HG03064 (cell line): ENCODE measurements around the gene LIN7A.

Experiments
- ATAC-seq: cut with Tn5 transposase; IDR thresholded peaks from one replicate; pipeline ENCODE4 v1.9.1; 2021; ENCODE audit warnings: low read depth; ENCODE audit not compliant: unreplicated experiment

Gene LIN7A

DNA sequence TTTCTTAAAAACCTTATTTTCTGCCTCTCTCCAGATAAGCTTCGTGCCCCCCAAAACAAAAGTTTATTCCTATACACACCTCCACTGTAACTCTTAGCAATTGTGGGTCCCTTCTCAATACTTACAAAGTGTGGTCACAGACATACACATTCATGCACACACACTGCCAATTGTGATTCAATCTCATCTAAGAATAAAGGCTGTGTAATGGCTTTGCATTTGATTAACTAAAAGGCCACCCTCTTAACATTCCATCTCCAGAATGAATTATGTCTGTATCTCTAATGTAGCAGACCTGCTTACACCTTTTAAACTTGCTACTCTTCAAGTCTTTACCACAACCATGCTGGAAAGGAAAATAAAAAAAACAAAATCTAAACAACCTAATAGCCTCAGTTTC lies 171.5 kb downstream of the LIN7A start:
- ATAC-seq: no peak

DNA sequence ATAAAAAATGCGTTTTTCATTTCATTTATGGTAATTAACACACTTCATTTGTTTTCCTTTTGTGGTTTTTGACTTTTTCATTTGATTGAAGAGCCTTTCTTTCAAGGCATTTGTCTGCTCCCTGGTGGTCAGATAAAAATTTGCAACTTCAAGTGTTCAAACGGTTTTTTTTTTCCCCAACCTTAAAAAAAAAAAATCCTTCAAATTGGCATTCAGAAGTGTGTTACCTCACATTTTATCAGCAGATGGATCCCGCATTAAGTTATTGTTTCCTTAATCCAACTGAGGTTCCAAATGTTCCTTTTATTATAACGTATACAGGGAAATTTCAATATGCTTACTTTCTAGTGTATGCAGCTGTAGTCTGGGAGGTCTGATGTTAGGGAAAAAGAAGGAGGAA lies 173.9 kb downstream of the LIN7A start:
- no peak for ATAC-seq

DNA sequence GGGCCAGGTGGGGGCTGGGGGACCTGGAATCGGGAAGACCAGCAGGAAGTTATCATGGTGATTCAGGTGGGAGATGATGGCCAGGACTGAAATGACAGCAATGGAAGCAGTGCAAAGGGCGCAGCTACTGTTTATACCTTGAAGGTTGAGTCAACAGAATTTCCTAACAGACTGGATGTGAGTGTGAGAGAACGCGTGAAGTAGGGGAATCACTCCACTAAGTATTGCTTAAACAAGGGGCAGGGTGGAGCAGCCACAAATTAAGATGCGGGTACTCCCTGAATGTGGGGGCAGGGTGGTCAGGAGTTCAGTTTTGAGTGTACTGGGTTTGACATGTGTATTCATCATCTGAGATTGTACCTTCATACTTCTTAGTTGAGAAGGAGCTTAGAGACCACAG lies 175.9 kb downstream of the LIN7A start:
- ATAC-seq: no peak

DNA sequence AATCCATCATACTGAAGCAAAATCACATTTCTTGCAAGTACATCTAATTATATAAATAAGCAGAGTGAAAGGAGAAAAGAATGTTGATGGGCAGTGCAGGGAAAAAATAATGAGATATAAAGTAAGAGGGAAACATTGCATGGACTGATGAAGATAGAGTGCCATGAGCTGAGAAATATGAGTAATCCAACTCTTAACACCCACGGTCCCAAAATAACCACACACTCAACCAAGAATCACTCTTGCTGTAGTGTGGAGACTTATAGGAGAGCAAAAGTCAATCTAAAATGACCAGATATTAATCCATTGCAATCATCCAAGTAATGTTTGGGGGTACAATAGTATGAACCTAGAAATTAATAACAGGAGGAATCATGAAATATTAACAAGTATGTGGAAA lies 180.9 kb downstream of the LIN7A start:
- no peak for ATAC-seq

DNA sequence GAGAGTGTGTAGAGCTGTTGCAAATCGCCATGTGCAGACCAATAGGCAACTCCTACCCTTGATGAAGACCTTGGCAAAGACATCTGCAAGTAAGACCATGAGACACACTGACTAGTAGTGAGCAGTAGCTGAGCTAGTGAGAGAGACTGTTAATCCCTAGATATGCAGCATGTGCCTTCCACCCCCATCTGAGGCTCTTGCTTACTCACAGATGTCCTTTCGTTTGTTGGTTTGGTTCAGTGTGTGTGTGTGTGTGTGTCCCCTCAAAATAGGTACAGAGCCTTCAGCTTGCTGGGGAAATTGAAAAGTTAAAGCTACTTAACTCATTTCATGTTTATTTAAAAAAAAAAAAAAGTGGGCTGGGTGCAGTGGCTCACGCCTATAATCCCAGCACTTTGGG lies 183.5 kb downstream of the LIN7A start:
- ATAC-seq: no peak

DNA sequence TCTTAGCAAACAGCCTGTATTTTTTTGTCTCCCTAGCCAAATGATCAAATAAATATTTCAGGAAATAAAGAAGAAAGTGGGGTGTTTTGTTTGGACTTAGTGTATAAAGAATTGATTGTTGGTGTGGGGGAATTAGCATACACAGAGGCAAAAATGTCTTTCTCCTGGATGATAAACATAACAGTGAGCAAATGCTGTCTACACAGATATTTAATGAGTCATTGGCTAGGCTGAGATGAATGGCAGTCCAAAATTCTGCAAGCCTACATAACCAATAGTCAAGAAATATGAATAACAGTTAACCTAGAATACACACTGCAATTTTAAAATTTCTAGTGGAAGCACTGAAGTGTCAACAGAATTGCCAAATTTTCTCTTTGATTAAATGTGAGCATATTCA lies 185.3 kb downstream of the LIN7A start:
- ATAC-seq: no peak

DNA sequence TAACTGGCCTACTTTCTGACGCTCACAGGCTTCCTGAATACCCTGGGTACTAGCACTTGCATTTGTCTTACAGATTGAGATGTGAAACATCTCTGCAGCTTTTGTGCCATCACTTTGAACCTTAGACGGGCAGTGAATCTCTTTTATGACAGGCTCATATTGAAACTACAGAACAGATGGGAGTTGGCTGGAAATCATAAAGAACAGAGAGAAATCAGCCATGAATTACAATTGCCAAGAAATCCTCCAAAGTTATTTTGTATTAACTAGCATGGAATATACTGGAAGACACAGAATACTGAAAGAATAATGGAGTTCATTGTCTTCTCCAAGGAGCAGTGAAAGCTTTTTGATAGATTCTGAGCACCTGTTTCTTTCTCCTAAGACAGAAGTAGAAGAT lies 188.3 kb downstream of the LIN7A start:
- ATAC-seq: no peak

DNA sequence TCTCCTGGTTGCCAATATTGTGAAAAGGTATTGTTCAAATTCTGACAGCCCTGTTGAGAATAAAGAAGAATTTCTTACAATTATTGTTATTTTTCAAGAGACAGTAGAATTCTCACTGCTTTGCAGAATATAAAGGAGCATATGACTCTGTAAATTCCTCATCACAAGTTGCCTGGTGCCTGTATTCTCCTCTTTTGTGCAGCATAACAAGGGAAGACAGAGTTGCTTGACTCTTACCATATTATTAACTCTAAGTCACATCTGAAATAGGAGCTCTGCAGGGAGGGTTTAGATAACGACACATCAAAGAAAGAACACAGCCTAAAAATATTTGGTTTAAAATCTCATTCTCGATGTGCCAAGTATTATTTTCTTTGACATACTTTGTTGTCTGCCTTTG lies 189.9 kb downstream of the LIN7A start:
- no peak for ATAC-seq

DNA sequence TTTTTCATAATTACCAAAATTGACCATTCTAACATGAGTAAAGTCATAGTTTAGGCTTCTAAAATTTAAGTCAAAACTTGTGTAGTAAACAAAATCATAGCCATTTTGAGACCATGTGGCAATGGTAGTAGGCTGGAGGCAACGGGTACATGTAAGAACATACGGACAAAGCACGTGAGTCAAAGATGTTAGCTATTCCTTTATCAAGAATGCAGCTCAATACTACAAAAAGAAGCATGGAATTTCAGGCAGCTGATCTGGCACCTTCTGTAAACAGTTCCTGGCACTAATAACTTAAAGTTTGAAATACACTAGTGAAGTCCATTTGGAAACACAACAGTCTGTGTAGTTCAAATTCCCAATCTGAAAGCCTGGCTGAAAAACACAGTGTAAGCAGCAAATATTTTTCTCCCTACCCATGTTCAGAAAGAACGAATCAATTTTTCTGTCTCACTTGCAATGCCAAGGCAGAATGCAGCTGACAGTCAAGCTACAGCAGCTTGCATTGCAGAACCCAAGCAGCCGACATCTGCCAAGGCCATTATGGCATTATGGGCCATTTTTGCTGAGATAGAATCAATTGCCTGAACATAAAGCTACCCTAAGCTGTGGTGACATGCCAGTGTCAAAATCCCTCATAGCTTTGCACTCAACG lies 191.8 kb downstream of the LIN7A start:
- ATAC-seq: no peak
